ENCODE data around the gene SLC6A3.

DNA sequence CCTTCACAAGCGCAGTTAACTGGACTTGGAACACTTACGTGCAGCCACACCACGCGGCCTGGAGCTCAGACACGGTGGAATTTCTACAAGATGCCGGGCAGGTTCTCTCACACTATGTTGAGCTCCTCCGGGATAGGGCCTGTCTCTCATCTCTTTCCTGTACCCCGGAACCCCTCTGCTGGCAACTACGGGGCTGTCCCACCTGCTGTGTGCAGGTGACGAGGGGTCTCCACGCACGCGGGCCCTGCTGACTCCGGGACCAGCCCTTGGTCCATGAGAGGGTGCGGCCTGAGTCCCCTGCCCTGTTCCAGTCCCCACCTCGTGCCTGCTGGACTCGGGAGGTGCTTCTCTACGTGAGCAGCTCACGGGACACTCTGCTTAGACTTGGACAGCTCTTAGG, 40.1 kb downstream of the SLC6A3 start:
- TF ChIP-seq, protein P1, sequence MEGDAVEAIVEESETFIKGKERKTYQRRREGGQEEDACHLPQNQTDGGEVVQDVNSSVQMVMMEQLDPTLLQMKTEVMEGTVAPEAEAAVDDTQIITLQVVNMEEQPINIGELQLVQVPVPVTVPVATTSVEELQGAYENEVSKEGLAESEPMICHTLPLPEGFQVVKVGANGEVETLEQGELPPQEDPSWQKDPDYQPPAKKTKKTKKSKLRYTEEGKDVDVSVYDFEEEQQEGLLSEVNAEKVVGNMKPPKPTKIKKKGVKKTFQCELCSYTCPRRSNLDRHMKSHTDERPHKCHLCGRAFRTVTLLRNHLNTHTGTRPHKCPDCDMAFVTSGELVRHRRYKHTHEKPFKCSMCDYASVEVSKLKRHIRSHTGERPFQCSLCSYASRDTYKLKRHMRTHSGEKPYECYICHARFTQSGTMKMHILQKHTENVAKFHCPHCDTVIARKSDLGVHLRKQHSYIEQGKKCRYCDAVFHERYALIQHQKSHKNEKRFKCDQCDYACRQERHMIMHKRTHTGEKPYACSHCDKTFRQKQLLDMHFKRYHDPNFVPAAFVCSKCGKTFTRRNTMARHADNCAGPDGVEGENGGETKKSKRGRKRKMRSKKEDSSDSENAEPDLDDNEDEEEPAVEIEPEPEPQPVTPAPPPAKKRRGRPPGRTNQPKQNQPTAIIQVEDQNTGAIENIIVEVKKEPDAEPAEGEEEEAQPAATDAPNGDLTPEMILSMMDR (IDR thresholded peaks at IDR 0.05): no peak
- TF ChIP-seq POLR2A (IDR thresholded peaks at IDR 0.05) (no peak), EP300 (IDR thresholded peaks at IDR 0.05) (no peak)

All from tibial nerve (tissue), 4 donors.